MM.1S (cell line): ENCODE data around the gene CLTCL1.

Source experiments
- DNase-seq: peaks from one replicate; pipeline ENCODE4 v3.0.0-alpha.2; 2015
- H2AFZ ChIP-seq: fragments of 300-600 bp; sonication (generic); 2 replicates; pipeline ENCODE4 v1.6.0; 2016; ENCODE audit warnings: antibody characterized with exemption, low read length
- H3F3A ChIP-seq: fragments of 300-600 bp; sonication (generic); 2 replicates; pipeline ENCODE4 v1.6.1; 2016; ENCODE audit warnings: mild to moderate bottlenecking, antibody characterized with exemption, low read length, moderate library complexity, mixed read lengths; ENCODE audit not compliant: insufficient read depth
- H3K27ac ChIP-seq: fragments of 300-600 bp; sonication (generic); 2 replicates; pipeline ENCODE4 v1.5.1; 2016; ENCODE audit warnings: mild to moderate bottlenecking, low read length
- H3K27me3 ChIP-seq: fragments of 300-600 bp; sonication (generic); replicated peaks from 2 replicates; pipeline ENCODE4 v1.6.0; 2016; ENCODE audit warnings: low read length; ENCODE audit not compliant: insufficient read depth
- H3K36me3 ChIP-seq: fragments of 300-600 bp; sonication (generic); replicated peaks from 2 replicates; pipeline ENCODE4 v1.6.1; 2016; ENCODE audit warnings: mild to moderate bottlenecking, low read length, mixed read lengths; ENCODE audit not compliant: insufficient read depth
- H3K4me1 ChIP-seq: fragments of 300-600 bp; sonication (generic); 2 replicates; pipeline ENCODE4 v1.6.1; 2016; ENCODE audit warnings: low read length, mixed read lengths
- H3K4me2 ChIP-seq: fragments of 300-600 bp; sonication (generic); 2 replicates; pipeline ENCODE4 v1.6.0; 2016; ENCODE audit warnings: low read depth, low read length
- H3K4me3 ChIP-seq: fragments of 300-600 bp; sonication (generic); 2 replicates; pipeline ENCODE4 v1.5.1; 2016; ENCODE audit warnings: low read length, mixed read lengths
- H3K79me2 ChIP-seq: fragments of 300-600 bp; sonication (generic); 2 replicates; pipeline ENCODE4 v1.6.1; 2016; ENCODE audit warnings: mixed run types, low read length, mixed read lengths
- H3K9ac ChIP-seq: fragments of 300-600 bp; sonication (generic); 2 replicates; pipeline ENCODE4 v1.6.1; 2016; ENCODE audit warnings: low read length, mixed read lengths
- H3K9me2 ChIP-seq: fragments of 300-600 bp; sonication (generic); replicated peaks from 2 replicates; pipeline ENCODE4 v1.6.1; 2016; ENCODE audit warnings: mild to moderate bottlenecking, low read length, mixed read lengths; ENCODE audit not compliant: insufficient read depth
- H3K9me3 ChIP-seq: fragments of 300-600 bp; sonication (generic); replicated peaks from 2 replicates; pipeline ENCODE4 v1.6.1; 2016; ENCODE audit warnings: mild to moderate bottlenecking, low read length, mixed read lengths; ENCODE audit not compliant: insufficient read depth
- H4K20me1 ChIP-seq: fragments of 300-600 bp; sonication (generic); 2 replicates; pipeline ENCODE4 v1.6.1; 2016; ENCODE audit warnings: mild to moderate bottlenecking, low read length, moderate library complexity, mixed read lengths; ENCODE audit not compliant: insufficient read depth
- EZH2 ChIP-seq: fragments of 300-600 bp; sonication (generic); optimal IDR thresholded peaks from 2 replicates; pipeline ENCODE3; 2017; ENCODE audit warnings: low read depth, mild to moderate bottlenecking, antibody characterized with exemption, low read length, mixed read lengths
- EZH2phosphoT487 ChIP-seq: fragments of 300-600 bp; sonication (generic); IDR thresholded peaks from 2 replicates; pipeline ENCODE4 v1.6.1; 2018; ENCODE audit warnings: antibody characterized with exemption, low read length
- TF ChIP-seq, protein P1 (sequence below): fragments of 300-600 bp; sonication (generic); IDR thresholded peaks from 2 replicates; pipeline ENCODE4 v1.5.1; 2016; ENCODE audit warnings: antibody characterized with exemption, low read length, mixed read lengths

Gene CLTCL1

DNA sequence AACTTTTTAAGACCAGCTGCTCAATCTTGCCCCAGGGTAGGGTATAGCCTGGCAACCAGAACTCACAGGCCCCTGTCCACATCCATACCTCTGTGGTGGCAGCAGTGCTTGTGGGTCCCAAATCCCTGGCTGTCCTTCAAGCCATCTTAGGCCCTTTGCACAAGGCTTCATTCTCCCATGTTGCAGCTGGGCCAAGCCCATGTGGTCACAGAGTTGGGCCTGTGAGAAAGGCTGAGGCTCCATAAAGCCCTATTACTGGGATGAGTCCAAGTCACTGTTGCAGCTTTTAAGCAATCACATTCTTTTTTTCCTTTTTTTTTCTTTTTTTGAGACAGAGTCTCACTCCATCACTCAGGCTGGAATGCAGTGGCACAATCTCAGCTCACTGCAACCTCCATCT, 65.1 kb downstream of the CLTCL1 start:
- H3F3A ChIP-seq: no peaks in the 10 kb centered on the region
- H3K27me3 ChIP-seq: no peaks in the 10 kb centered on the region
- no peaks in the 10 kb centered on the region for H3K79me2 ChIP-seq
- H3K4me1 ChIP-seq: no peaks in the 10 kb centered on the region
- H4K20me1 ChIP-seq: no peaks in the 10 kb centered on the region
- no peak overlapping the region for H3K9ac ChIP-seq
- TF ChIP-seq, protein P1, sequence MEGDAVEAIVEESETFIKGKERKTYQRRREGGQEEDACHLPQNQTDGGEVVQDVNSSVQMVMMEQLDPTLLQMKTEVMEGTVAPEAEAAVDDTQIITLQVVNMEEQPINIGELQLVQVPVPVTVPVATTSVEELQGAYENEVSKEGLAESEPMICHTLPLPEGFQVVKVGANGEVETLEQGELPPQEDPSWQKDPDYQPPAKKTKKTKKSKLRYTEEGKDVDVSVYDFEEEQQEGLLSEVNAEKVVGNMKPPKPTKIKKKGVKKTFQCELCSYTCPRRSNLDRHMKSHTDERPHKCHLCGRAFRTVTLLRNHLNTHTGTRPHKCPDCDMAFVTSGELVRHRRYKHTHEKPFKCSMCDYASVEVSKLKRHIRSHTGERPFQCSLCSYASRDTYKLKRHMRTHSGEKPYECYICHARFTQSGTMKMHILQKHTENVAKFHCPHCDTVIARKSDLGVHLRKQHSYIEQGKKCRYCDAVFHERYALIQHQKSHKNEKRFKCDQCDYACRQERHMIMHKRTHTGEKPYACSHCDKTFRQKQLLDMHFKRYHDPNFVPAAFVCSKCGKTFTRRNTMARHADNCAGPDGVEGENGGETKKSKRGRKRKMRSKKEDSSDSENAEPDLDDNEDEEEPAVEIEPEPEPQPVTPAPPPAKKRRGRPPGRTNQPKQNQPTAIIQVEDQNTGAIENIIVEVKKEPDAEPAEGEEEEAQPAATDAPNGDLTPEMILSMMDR: no peak
- TF ChIP-seq EZH2: no peak
- no peak for TF ChIP-seq EZH2phosphoT487
- H3K4me3 ChIP-seq: no peak overlapping the region
- no peak overlapping the region for H2AFZ ChIP-seq
- no peaks in the 10 kb centered on the region for H3K36me3 ChIP-seq
- H3K9me3 ChIP-seq: no peaks in the 10 kb centered on the region
- H3K27ac ChIP-seq: no peak overlapping the region
- H3K4me2 ChIP-seq: no peak overlapping the region
- no peak for DNase-seq
- H3K9me2 ChIP-seq: no peaks in the 10 kb centered on the region

DNA sequence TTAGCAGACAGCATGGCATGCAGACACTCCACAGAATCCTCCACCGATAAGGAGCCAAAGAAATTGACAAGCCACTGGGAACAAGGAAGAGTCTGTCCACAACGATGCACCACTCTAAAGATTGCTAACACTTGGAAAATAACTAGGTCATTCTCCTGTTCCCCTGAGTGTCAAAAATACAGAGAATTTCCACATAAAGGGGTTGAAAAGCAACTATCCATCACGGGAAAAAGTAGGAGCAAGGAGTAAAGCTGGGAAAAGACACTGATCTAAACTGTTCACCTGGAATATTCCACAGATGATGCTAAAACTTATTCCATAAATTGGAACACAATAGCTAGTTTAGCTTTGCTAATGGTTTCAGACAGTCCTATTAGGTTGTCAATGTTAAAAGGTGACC, 66.0 kb downstream of the CLTCL1 start:
- Histone ChIP-seq H3K27ac (no peak overlapping the region), H3K9ac (no peak overlapping the region), H3K9me3 (no peaks in the 10 kb centered on the region), H3K4me1 (no peaks in the 10 kb centered on the region), H3K4me3 (no peak overlapping the region), H4K20me1 (no peaks in the 10 kb centered on the region), H3K27me3 (no peaks in the 10 kb centered on the region), H3K4me2 (no peak overlapping the region), H3K36me3 (no peaks in the 10 kb centered on the region), H3K79me2 (no peaks in the 10 kb centered on the region), H3F3A (no peaks in the 10 kb centered on the region), H3K9me2 (no peaks in the 10 kb centered on the region), H2AFZ (no peak overlapping the region)
- DNase-seq: no peak
- no peak for TF ChIP-seq EZH2
- TF ChIP-seq, protein P1: no peak
- TF ChIP-seq EZH2phosphoT487: no peak

DNA sequence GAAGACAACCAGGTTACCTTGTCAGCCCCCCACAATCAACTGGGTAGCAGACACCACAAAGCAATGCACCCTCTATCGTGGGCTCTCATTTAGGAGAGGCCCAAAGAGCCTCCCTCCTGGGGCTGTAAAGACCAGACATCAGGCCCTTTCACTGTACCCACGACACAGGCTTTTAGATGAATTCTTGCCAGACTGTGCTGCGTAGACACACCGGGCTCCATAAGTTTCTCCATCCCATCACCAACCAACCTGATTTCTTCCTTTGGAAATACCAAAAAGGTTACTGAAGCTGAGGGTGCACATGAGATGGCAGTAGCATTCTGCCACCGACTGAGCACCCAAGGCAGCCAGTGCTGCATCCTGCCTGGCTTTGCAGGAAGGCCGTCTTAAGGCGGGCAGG, 66.5 kb downstream of the CLTCL1 start:
- no peaks in the 10 kb centered on the region for H4K20me1 ChIP-seq
- H3K27me3 ChIP-seq: no peaks in the 10 kb centered on the region
- TF ChIP-seq EZH2phosphoT487 (no peak), EZH2 (no peak)
- TF ChIP-seq, protein P1: no peak
- H3K4me2 ChIP-seq: no peak overlapping the region
- no peak overlapping the region for H3K4me3 ChIP-seq
- DNase-seq: no peak
- H3K9me3 ChIP-seq: no peaks in the 10 kb centered on the region
- no peak overlapping the region for H3K9ac ChIP-seq
- no peaks in the 10 kb centered on the region for H3K36me3 ChIP-seq
- no peaks in the 10 kb centered on the region for H3F3A ChIP-seq
- no peaks in the 10 kb centered on the region for H3K4me1 ChIP-seq
- H3K79me2 ChIP-seq: no peaks in the 10 kb centered on the region
- no peak overlapping the region for H3K27ac ChIP-seq
- H3K9me2 ChIP-seq: no peaks in the 10 kb centered on the region
- no peak overlapping the region for H2AFZ ChIP-seq
